Liver (tissue), 9 donors: ENCODE measurements around the gene KDM5A. TPM values are rescaled to one million over a fixed set of nuclear protein-coding genes. Genes with fewer than 3 reads are reported as not detected.

Experiments
- DNase-seq: peaks from one replicate; pipeline ENCODE4 v3.0.0-alpha.2; 2017; ENCODE audit warnings: low spot score
- H3K27ac ChIP-seq, 2 donors: one replicate each; pipeline ENCODE4 v1.7.0; 2013; ENCODE audit warnings: inconsistent platforms in 2 of 2, low read length in 2 of 2, control low read depth in 1 of 2, low read depth in 1 of 2, mild to moderate bottlenecking in 1 of 2
- H3K27me3 ChIP-seq, 4 donors: one replicate each; pipeline versions ENCODE4 v1.6.1 to v1.7.0; 2013; ENCODE audit warnings: low read length in 3 of 4, inconsistent platforms in 1 of 4, mild to moderate bottlenecking in 1 of 4, moderate library complexity in 1 of 4; ENCODE audit not compliant: control insufficient read depth in 4 of 4, insufficient read depth in 4 of 4
- H3K36me3 ChIP-seq, 4 donors: one replicate each; pipeline versions ENCODE4 v1.6.1 to v1.7.0; 2013; ENCODE audit warnings: low read length in 3 of 4, mild to moderate bottlenecking in 3 of 4, low read depth in 1 of 4, moderate library complexity in 1 of 4; ENCODE audit not compliant: control insufficient read depth in 4 of 4, insufficient read depth in 3 of 4
- H3K4me1 ChIP-seq, 4 donors: one replicate each; pipeline versions ENCODE4 v1.6.1 to v1.7.0; 2013; ENCODE audit warnings: low read length in 3 of 4, mild to moderate bottlenecking in 3 of 4, moderate library complexity in 1 of 4; ENCODE audit not compliant: control insufficient read depth in 4 of 4, insufficient read depth in 4 of 4
- H3K4me3 ChIP-seq, 3 donors: one replicate each; pipeline versions ENCODE4 v1.6.1 to v1.7.0; 2013; ENCODE audit warnings: low read length in 3 of 3, control low read depth in 1 of 3, low read depth in 1 of 3, mild to moderate bottlenecking in 1 of 3
- H3K9ac ChIP-seq, 2 donors: one replicate each; pipeline ENCODE4 v1.7.0; 2013; ENCODE audit warnings: low read length in 2 of 2, mild to moderate bottlenecking in 2 of 2, moderate library complexity in 2 of 2, control low read depth in 1 of 2, low read depth in 1 of 2
- H3K9me3 ChIP-seq, 4 donors: one replicate each; pipeline versions ENCODE4 v1.6.1 to v1.7.0; 2013; ENCODE audit warnings: low read length in 3 of 4; ENCODE audit not compliant: control insufficient read depth in 4 of 4
- EGR1 ChIP-seq, 2 donors: IDR thresholded peaks; 2 replicates each; pipeline ENCODE4 v1.6.1; 2016 to 2018; ENCODE audit warnings: antibody characterized with exemption in 2 of 2, low read depth in 2 of 2
- FOXA1 ChIP-seq: IDR thresholded peaks from 2 replicates; pipeline ENCODE4 v1.6.1; 2016; ENCODE audit warnings: antibody characterized with exemption
- FOXA2 ChIP-seq: IDR thresholded peaks from 2 replicates; pipeline ENCODE4 v1.6.1; 2016; ENCODE audit warnings: antibody characterized with exemption
- GABPA ChIP-seq, 2 donors: IDR thresholded peaks in 1 of 2; conservative IDR thresholded peaks in 1 of 2; 2 replicates each; pipeline ENCODE4 v1.6.1; 2016; ENCODE audit warnings: antibody characterized with exemption in 2 of 2, mild to moderate bottlenecking in 1 of 2, moderate library complexity in 1 of 2
- JUND ChIP-seq, 2 donors: IDR thresholded peaks; 2 replicates each; pipeline ENCODE4 v1.6.1; 2016; ENCODE audit warnings: antibody characterized with exemption in 2 of 2
- RAD21 ChIP-seq, 2 donors: IDR thresholded peaks; 2 replicates each; pipeline ENCODE4 v1.6.1; 2016; ENCODE audit warnings: antibody characterized with exemption in 2 of 2, mild to moderate bottlenecking in 2 of 2
- RXRA ChIP-seq, 2 donors: IDR thresholded peaks; 2 replicates each; pipeline ENCODE4 v1.6.1; 2017 to 2018; ENCODE audit warnings: antibody characterized with exemption in 2 of 2, mild to moderate bottlenecking in 1 of 2
- SP1 ChIP-seq: IDR thresholded peaks from 2 replicates; pipeline ENCODE4 v1.6.1; 2018; ENCODE audit warnings: antibody characterized with exemption, mild to moderate bottlenecking
- TAF1 ChIP-seq: conservative IDR thresholded peaks from 2 replicates; pipeline ENCODE4 v1.6.1; 2016; ENCODE audit warnings: antibody characterized with exemption, mild to moderate bottlenecking
- YY1 ChIP-seq: IDR thresholded peaks from 2 replicates; pipeline ENCODE4 v1.6.1; 2016; ENCODE audit warnings: antibody characterized with exemption, mild to moderate bottlenecking
- WGBS: extraction: QIAGEN DNeasy Blood & Tissue Kit; methylation state at CpG from one replicate; pipeline ENCODE4 v1.1.7; 2013; 5-methylcytosine and 5-hydroxymethylcytosine counted together
- polyA plus RNA-seq, 2 donors: library from polyadenylated mRNA; stranded (reverse) in 1 of 2; unstranded in 1 of 2; fragments of 200-250 nt in 1 of 2; fragments of >200 nt in 1 of 2; fragmentation: Nextera tagmentation in 1 of 2; extraction: Ambion mirVana in 1 of 2; gene quantifications; one replicate each; pipeline versions ENCODE4 v1.2.1 to v1.2.3, GENCODE V29; 2013 to 2015
- total RNA-seq, 2 donors: library from RNA; depleted of rRNA; stranded (reverse); fragments of >200 nt; gene quantifications; one replicate each; pipeline ENCODE4 v1.2.3, GENCODE V29; 2014
- TF ChIP-seq, protein P1 (sequence below): IDR thresholded peaks from 2 replicates; pipeline ENCODE4 v1.6.1; 2016; ENCODE audit warnings: antibody characterized with exemption
- TF ChIP-seq, protein P2 (sequence below): IDR thresholded peaks from 2 replicates; pipeline ENCODE4 v1.6.1; 2016; ENCODE audit warnings: antibody characterized with exemption
- TF ChIP-seq, protein P3 (sequence below): IDR thresholded peaks from 2 replicates; pipeline ENCODE4 v1.6.1; 2016; ENCODE audit warnings: antibody characterized with exemption
- TF ChIP-seq, protein P4 (sequence below): fragments of 150-350 bp; IDR thresholded peaks from 2 replicates; pipeline ENCODE4 v1.5.1; 2017; ENCODE audit warnings: improper control_type of control experiment, low read depth, low read length; ENCODE audit not compliant: missing input control
- TF ChIP-seq, protein P5 (sequence below): IDR thresholded peaks from 2 replicates; pipeline ENCODE4 v1.6.1; 2016; ENCODE audit warnings: antibody characterized with exemption, mild to moderate bottlenecking
- donor health status: healthy.
- donor health status: healthy.
- donor health status: healthy.
- donor health status: healthy.
- donor health status: healthy.

KDM5A gene
- total and polyA plus RNA-seq, 4 donors, result 7.2 to 33.7 (median 23.6) TPM

DNA sequence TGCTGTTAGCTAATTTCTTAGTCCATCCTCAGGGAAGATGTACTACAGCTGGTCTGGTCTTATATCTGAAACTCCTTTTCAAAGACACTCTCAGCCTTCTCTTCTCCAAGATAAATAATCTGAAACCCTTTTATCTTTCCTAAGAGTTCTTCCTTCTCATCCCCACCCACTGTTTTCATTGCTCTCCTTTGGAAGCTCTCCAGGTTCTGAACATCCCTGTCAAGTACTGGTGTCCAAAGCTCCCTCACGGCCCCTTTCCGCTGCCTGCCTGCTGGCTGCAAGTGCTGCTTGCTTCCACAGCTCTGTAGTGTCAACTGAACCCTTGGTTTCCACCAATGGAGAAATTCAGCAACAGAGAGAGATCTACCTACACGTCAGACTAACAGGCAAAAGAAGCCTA is 119.9 kb downstream of the KDM5A start (continued):
- TF ChIP-seq, protein P1, sequence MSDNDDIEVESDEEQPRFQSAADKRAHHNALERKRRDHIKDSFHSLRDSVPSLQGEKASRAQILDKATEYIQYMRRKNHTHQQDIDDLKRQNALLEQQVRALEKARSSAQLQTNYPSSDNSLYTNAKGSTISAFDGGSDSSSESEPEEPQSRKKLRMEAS, result no peak
- TF ChIP-seq SP1 (no peak), TAF1 (no peak)

DNA sequence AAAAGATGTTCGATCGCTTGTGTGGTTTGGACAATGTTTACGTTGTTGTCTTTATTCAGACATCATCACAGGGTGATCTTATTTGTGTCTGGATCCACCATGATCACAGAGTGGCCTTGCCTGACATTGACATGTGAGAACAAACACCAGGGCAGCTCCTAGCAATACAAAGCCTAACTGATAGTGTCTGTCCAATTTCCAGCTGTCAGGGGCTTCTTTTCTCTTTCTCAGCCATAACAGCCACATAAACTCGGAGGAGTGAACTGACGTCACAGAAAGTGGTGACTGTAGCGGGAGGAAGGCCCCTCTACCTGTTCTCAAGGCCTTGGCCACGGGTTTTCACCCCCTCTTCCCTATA is 120.7 kb downstream of the KDM5A start:
- no peaks in the 10 kb centered on the region for H3K36me3 ChIP-seq
- no peaks in the 10 kb centered on the region for H3K9me3 ChIP-seq
- no peak overlapping the region for H3K4me3 ChIP-seq
- H3K27ac ChIP-seq, result no peak overlapping the region
- TF ChIP-seq, protein P2, sequence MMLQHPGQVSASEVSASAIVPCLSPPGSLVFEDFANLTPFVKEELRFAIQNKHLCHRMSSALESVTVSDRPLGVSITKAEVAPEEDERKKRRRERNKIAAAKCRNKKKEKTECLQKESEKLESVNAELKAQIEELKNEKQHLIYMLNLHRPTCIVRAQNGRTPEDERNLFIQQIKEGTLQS, result no peak
- TF ChIP-seq, protein P3, sequence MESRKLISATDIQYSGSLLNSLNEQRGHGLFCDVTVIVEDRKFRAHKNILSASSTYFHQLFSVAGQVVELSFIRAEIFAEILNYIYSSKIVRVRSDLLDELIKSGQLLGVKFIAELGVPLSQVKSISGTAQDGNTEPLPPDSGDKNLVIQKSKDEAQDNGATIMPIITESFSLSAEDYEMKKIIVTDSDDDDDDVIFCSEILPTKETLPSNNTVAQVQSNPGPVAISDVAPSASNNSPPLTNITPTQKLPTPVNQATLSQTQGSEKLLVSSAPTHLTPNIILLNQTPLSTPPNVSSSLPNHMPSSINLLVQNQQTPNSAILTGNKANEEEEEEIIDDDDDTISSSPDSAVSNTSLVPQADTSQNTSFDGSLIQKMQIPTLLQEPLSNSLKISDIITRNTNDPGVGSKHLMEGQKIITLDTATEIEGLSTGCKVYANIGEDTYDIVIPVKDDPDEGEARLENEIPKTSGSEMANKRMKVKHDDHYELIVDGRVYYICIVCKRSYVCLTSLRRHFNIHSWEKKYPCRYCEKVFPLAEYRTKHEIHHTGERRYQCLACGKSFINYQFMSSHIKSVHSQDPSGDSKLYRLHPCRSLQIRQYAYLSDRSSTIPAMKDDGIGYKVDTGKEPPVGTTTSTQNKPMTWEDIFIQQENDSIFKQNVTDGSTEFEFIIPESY, result no peak
- H3K27me3 ChIP-seq, result no peaks in the 10 kb centered on the region
- WGBS, result 46% methylated on average over 7 of the region's 7 CpGs
- no peak overlapping the region for H3K9ac ChIP-seq
- no peak for DNase-seq
- H3K4me1 ChIP-seq, result peaks cover 0 to 11% (median 2%) of the 10 kb centered on the region in 4 donors

DNA sequence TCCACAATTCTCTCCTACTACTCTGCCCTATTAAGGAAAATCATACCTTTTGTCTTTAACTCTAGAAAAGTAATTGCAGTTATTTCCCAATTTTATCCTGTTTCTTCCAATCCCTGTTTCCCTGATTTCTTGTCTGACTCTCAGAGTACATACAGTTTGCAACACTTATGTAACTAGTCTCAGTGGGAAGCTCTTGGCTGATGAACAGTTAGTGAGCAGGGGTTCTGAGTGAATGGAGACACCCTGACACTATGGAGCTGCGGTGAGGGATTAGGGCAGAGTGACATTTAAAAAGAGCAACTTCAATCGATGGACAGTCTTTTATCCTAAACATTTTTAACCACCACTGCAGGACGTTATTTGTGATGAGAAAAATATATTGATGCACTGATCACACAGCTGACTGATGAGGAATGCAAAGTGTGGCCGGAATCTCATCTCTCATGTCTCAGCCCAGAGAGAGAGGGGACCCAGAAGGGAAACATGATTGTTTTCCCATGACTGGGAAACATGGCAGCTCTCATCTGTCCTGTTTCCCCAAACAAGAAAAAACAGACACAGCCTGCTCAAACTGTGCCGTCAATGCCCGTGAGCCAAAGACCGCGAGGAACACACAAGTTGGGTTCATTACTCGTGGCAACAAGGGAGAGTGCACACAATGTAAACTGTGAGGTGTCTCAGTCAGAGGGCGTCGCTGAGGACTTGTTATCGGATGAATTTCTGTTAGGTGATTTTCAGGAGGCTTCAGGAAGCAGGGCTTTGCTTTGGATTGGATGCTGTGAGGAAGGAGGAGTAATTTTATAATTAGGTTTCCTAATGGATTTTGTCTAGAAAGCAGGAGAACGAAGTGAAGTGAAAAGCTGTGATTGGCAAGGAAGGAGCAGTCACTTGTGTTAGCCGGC is 121.3 kb downstream of the KDM5A start:
- Histone ChIP-seq H3K4me3 (no peak overlapping the region), H3K36me3 (no peaks in the 10 kb centered on the region), H3K9ac (no peak overlapping the region), H3K27ac (no peak overlapping the region), H3K9me3 (no peaks in the 10 kb centered on the region), H3K27me3 (no peaks in the 10 kb centered on the region), H3K4me1 (peaks cover 0 to 11% (median 2%) of the 10 kb centered on the region in 4 donors)
- DNase-seq, result no peak
- 35% methylated on average over 14 of the region's 14 CpGs for WGBS
- TF ChIP-seq RXRA (IDR thresholded peaks at IDR 0.05) (no peak), GABPA (IDR thresholded peaks at IDR 0.05 in 1 of 2, conservative IDR thresholded peaks at IDR 0.05 in 1 of 2) (no peak), FOXA2 (no peak), RAD21 (IDR thresholded peaks at IDR 0.05) (no peak), YY1 (no peak), SP1 (no peak), FOXA1 (no peak), EGR1 (IDR thresholded peaks at IDR 0.05; ENCODE audit: low read depth in 2 of 2) (no peak), JUND (IDR thresholded peaks at IDR 0.05) (no peak), TAF1 (no peak)
- TF ChIP-seq, protein P2, result no peak
- TF ChIP-seq, protein P4, sequence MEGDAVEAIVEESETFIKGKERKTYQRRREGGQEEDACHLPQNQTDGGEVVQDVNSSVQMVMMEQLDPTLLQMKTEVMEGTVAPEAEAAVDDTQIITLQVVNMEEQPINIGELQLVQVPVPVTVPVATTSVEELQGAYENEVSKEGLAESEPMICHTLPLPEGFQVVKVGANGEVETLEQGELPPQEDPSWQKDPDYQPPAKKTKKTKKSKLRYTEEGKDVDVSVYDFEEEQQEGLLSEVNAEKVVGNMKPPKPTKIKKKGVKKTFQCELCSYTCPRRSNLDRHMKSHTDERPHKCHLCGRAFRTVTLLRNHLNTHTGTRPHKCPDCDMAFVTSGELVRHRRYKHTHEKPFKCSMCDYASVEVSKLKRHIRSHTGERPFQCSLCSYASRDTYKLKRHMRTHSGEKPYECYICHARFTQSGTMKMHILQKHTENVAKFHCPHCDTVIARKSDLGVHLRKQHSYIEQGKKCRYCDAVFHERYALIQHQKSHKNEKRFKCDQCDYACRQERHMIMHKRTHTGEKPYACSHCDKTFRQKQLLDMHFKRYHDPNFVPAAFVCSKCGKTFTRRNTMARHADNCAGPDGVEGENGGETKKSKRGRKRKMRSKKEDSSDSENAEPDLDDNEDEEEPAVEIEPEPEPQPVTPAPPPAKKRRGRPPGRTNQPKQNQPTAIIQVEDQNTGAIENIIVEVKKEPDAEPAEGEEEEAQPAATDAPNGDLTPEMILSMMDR, result no peak
- TF ChIP-seq, protein P5, sequence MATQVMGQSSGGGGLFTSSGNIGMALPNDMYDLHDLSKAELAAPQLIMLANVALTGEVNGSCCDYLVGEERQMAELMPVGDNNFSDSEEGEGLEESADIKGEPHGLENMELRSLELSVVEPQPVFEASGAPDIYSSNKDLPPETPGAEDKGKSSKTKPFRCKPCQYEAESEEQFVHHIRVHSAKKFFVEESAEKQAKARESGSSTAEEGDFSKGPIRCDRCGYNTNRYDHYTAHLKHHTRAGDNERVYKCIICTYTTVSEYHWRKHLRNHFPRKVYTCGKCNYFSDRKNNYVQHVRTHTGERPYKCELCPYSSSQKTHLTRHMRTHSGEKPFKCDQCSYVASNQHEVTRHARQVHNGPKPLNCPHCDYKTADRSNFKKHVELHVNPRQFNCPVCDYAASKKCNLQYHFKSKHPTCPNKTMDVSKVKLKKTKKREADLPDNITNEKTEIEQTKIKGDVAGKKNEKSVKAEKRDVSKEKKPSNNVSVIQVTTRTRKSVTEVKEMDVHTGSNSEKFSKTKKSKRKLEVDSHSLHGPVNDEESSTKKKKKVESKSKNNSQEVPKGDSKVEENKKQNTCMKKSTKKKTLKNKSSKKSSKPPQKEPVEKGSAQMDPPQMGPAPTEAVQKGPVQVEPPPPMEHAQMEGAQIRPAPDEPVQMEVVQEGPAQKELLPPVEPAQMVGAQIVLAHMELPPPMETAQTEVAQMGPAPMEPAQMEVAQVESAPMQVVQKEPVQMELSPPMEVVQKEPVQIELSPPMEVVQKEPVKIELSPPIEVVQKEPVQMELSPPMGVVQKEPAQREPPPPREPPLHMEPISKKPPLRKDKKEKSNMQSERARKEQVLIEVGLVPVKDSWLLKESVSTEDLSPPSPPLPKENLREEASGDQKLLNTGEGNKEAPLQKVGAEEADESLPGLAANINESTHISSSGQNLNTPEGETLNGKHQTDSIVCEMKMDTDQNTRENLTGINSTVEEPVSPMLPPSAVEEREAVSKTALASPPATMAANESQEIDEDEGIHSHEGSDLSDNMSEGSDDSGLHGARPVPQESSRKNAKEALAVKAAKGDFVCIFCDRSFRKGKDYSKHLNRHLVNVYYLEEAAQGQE, result no peak
- TF ChIP-seq, protein P3, result no peak
- TF ChIP-seq, protein P1, result no peak
